CD8-positive, alpha-beta memory T cell (primary cell): Measurements from ENCODE around the gene RNASEH2A. TPM values are rescaled to one million over a fixed set of nuclear protein-coding genes. Genes with fewer than 3 reads are reported as not detected.

Experiments used
- CTCF ChIA-PET: fragments of 350-600 bp; sonication (Branson Sonifier 250); formaldehyde crosslinking; loops from one replicate; lab custom pipeline; 2021; ENCODE audit warnings: antibody characterized with exemption; lab: Charles Lee
- POLR2A ChIA-PET: fragments of 350-600 bp; sonication (Branson Sonifier 250); formaldehyde crosslinking; loops from one replicate; lab custom pipeline; 2021; ENCODE audit warnings: antibody characterized with exemption; lab: Charles Lee
- DNase-seq, 5 donors: peaks; one replicate each; pipeline versions ENCODE4 v3.0.0 to v3.0.0-alpha.2; 2020 to 2022; ENCODE audit warnings: mixed read lengths in 1 of 5
- H3K27ac ChIP-seq: one replicate; pipeline ENCODE4 v1.7.0; 2013; ENCODE audit warnings: low read depth, mild to moderate bottlenecking, low read length, moderate library complexity
- H3K27me3 ChIP-seq: 2 replicates; pipeline ENCODE4 v1.7.0; 2013; ENCODE audit warnings: low read length, mild to moderate bottlenecking; ENCODE audit not compliant: insufficient read depth, poor library complexity, severe bottlenecking
- H3K36me3 ChIP-seq: 2 replicates; pipeline ENCODE4 v1.7.0; 2013; ENCODE audit warnings: mild to moderate bottlenecking, low read length, moderate library complexity; ENCODE audit not compliant: insufficient read depth
- H3K4me1 ChIP-seq: 2 replicates; pipeline ENCODE4 v1.7.0; 2013; ENCODE audit warnings: mild to moderate bottlenecking, low read length, moderate library complexity; ENCODE audit not compliant: insufficient read depth
- H3K4me3 ChIP-seq: 2 replicates; pipeline ENCODE4 v1.7.0; 2013; ENCODE audit warnings: mild to moderate bottlenecking, low read length
- H3K9me3 ChIP-seq: 2 replicates; pipeline ENCODE4 v1.7.0; 2013; ENCODE audit warnings: mild to moderate bottlenecking, low read length
- H3K27ac Mint-ChIP-seq, 8 donors: one replicate each; pipeline ENCODE4 v1.8.0; 2020 to 2021; ENCODE audit warnings: mixed read lengths in 8 of 8, mild to moderate bottlenecking in 6 of 8, inconsistent platforms in 3 of 8, moderate library complexity in 3 of 8
- H3K27me3 Mint-ChIP-seq, 2 donors: one replicate each; pipeline ENCODE4 v1.8.0; 2020 to 2021; ENCODE audit warnings: mixed read lengths in 2 of 2, mild to moderate bottlenecking in 1 of 2, moderate library complexity in 1 of 2
- H3K36me3 Mint-ChIP-seq, 3 donors: one replicate each; pipeline ENCODE4 v1.8.0; 2020 to 2021; ENCODE audit warnings: mixed read lengths in 3 of 3, inconsistent platforms in 1 of 3, mild to moderate bottlenecking in 1 of 3
- H3K4me1 Mint-ChIP-seq, 3 donors: one replicate each; pipeline ENCODE4 v1.8.0; 2020 to 2021; ENCODE audit warnings: mixed read lengths in 3 of 3, inconsistent platforms in 1 of 3, mild to moderate bottlenecking in 1 of 3
- H3K4me3 Mint-ChIP-seq, 7 donors: one replicate each; pipeline ENCODE4 v1.8.0; 2020 to 2021; ENCODE audit warnings: mixed read lengths in 7 of 7, mild to moderate bottlenecking in 6 of 7, moderate library complexity in 4 of 7, inconsistent platforms in 2 of 7
- H3K9me3 Mint-ChIP-seq, 5 donors: one replicate each; pipeline ENCODE4 v1.8.0; 2020 to 2022; ENCODE audit warnings: mixed read lengths in 5 of 5, mild to moderate bottlenecking in 3 of 5, moderate library complexity in 2 of 5, inconsistent platforms in 1 of 5
- polyA plus RNA-seq: library from polyadenylated mRNA; unstranded; fragments of 300-500 nt; fragmentation: Illumina TruSeq; gene quantifications from one replicate; pipeline ENCODE4 v1.2.3, GENCODE V29; 2021
- total RNA-seq, 2 experiments: library from RNA; stranded (reverse); gene quantifications; one replicate each; pipeline ENCODE4 v1.2.3, GENCODE V29; 2021

Gene RNASEH2A
- total and polyA plus RNA-seq, 3 experiments from 2014 or later = 24.1 to 62.4 (median 51.5) TPM

- no peaks in the 10 kb centered on the region for H3K9me3 ChIP-seq
- no peaks in the 10 kb centered on the region for H3K36me3 ChIP-seq
- CTCF ChIA-PET = interaction anchor here (1.7 to 14.6 kb wide), 6 partner anchors 8 to 105 kb away, joined by 4 to 326 read pairs (median 46); partner anchors contain the start of genes HOOK2, JUNB, PRDX2 and THSD8
- no peak overlapping the region for H3K27ac ChIP-seq
- POLR2A ChIA-PET = interaction anchor here (0.8 kb wide), 1 partner anchor 26 kb away, joined by 3 read pairs; no protein-coding TSS in a partner anchor
- H3K4me1 ChIP-seq = no peaks in the 10 kb centered on the region
- no peaks in the 10 kb centered on the region for H3K27me3 ChIP-seq
- H3K27me3 Mint-ChIP-seq = no peaks in the 10 kb centered on the region
- peaks cover 0 to 1% (median 0%) of the 10 kb centered on the region in 3 donors for H3K36me3 Mint-ChIP-seq
- H3K4me3 Mint-ChIP-seq = no peak overlapping the region
- no peak for DNase-seq
- peaks cover 2 to 8% (median 7%) of the 10 kb centered on the region in 3 donors for H3K4me1 Mint-ChIP-seq
- H3K27ac Mint-ChIP-seq = peak overlapping the region in 2 of 8 donors; percentile 21 to 48
- no peak overlapping the region for H3K4me3 ChIP-seq
- H3K9me3 Mint-ChIP-seq = no peaks in the 10 kb centered on the region
Measured at GRCh38 chr19:12767666-12768065, 38.7 kb upstream of the RNASEH2A start.

GRCh38 chr19:12769689-12770088 is 36.7 kb upstream of the RNASEH2A start:
- Histone ChIP-seq H3K4me1 (peaks cover 3% of the 10 kb centered on the region), H3K4me3 (no peak overlapping the region), H3K27ac (no peak overlapping the region), H3K27me3 (no peaks in the 10 kb centered on the region), H3K36me3 (no peaks in the 10 kb centered on the region), H3K9me3 (no peaks in the 10 kb centered on the region)
- ChIA-PET POLR2A (no interaction called here), CTCF (interaction anchor here (0.7 to 16.3 kb wide), 6 partner anchors 9 to 80 kb away, joined by 3 to 483 read pairs (median 4); partner anchors contain the start of genes JUNB, PRDX2 and THSD8)
- DNase-seq = peak in 4 of 5 donors; percentile 40 to 72 (median 48)
- Mint-ChIP-seq H3K4me3 (peak overlapping the region in 2 of 7 donors; percentile 29 to 40), H3K27me3 (no peaks in the 10 kb centered on the region), H3K9me3 (no peaks in the 10 kb centered on the region), H3K27ac (peak overlapping the region in 1 of 8 donors; percentile 74), H3K4me1 (peaks cover 5 to 17% (median 7%) of the 10 kb centered on the region in 3 donors), H3K36me3 (peaks cover 0 to 1% (median 0%) of the 10 kb centered on the region in 3 donors)

GRCh38 chr19:12770922-12771321 is 35.5 kb upstream of the RNASEH2A start:
- H3K9me3 Mint-ChIP-seq = no peaks in the 10 kb centered on the region
- peaks cover 5 to 17% (median 7%) of the 10 kb centered on the region in 3 donors for H3K4me1 Mint-ChIP-seq
- H3K36me3 Mint-ChIP-seq = no peaks in the 10 kb centered on the region
- peaks cover 8% of the 10 kb centered on the region for H3K4me1 ChIP-seq
- CTCF ChIA-PET = interaction anchor here (0.7 to 16.3 kb wide), 3 partner anchors 10 to 26 kb away, joined by 3 to 483 read pairs (median 3); partner anchors contain the start of genes JUNB, PRDX2 and THSD8
- H3K27me3 ChIP-seq = no peaks in the 10 kb centered on the region
- no peak overlapping the region for H3K4me3 ChIP-seq
- POLR2A ChIA-PET = interaction anchor here (0.6 kb wide), 1 partner anchor 27 kb away, joined by 6 read pairs; no protein-coding TSS in a partner anchor
- no peak overlapping the region for H3K27ac Mint-ChIP-seq
- H3K4me3 Mint-ChIP-seq = no peak overlapping the region
- no peaks in the 10 kb centered on the region for H3K27me3 Mint-ChIP-seq
- H3K36me3 ChIP-seq = no peaks in the 10 kb centered on the region
- H3K27ac ChIP-seq = no peak overlapping the region
- no peak for DNase-seq
- H3K9me3 ChIP-seq = no peaks in the 10 kb centered on the region

DNA sequence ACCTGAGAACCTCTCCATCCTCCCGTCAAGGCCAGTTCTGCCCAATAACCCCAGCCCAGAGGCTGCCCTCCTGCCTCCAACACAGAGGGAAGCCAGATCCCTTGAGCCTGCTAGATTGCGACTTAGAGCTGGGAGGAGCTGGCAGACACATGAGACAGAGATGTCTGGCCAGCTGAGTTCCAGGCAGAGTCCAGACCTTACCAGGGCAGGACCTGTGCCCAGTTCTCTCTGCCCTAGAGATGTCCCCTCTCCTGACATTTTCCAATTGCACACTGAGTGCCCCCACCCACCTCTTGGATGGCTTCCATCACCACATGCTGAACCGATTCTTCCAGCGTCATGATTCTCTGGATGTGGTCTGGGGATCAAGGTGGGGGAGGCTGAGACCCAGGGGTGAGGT is 34.1 kb upstream of the RNASEH2A start:
- no peaks in the 10 kb centered on the region for H3K9me3 ChIP-seq
- Mint-ChIP-seq H3K27me3 (no peaks in the 10 kb centered on the region), H3K4me1 (peaks cover 6 to 16% (median 9%) of the 10 kb centered on the region in 3 donors), H3K27ac (no peak overlapping the region), H3K4me3 (no peak overlapping the region), H3K9me3 (no peaks in the 10 kb centered on the region), H3K36me3 (no peaks in the 10 kb centered on the region)
- H3K27ac ChIP-seq = no peak overlapping the region
- H3K4me3 ChIP-seq = no peak overlapping the region
- ChIA-PET POLR2A (interaction anchor here (1.0 kb wide), 1 partner anchor 21 kb away, joined by 3 read pairs; no protein-coding TSS in a partner anchor), CTCF (interaction anchor here (1.6 to 16.3 kb wide), 2 partner anchors 25 to 75 kb away, joined by 5 to 483 read pairs; partner anchors contain the start of genes JUNB, PRDX2 and THSD8)
- no peak for DNase-seq
- H3K36me3 ChIP-seq = no peaks in the 10 kb centered on the region
- H3K4me1 ChIP-seq = peaks cover 10% of the 10 kb centered on the region
- no peaks in the 10 kb centered on the region for H3K27me3 ChIP-seq

GRCh38 chr19:12773571-12773970 is 32.8 kb upstream of the RNASEH2A start:
- no peak for DNase-seq
- Histone ChIP-seq H3K4me3 (no peak overlapping the region), H3K27me3 (no peaks in the 10 kb centered on the region), H3K27ac (no peak overlapping the region), H3K4me1 (peaks cover 17% of the 10 kb centered on the region), H3K9me3 (no peaks in the 10 kb centered on the region), H3K36me3 (no peaks in the 10 kb centered on the region)
- POLR2A ChIA-PET = interaction anchor here (0.6 kb wide), 1 partner anchor 8 kb away, joined by 3 read pairs; no protein-coding TSS in a partner anchor
- no peaks in the 10 kb centered on the region for H3K9me3 Mint-ChIP-seq
- no peaks in the 10 kb centered on the region for H3K36me3 Mint-ChIP-seq
- CTCF ChIA-PET = interaction anchor here (0.5 to 16.3 kb wide), 6 partner anchors 9 to 253 kb away, joined by 3 to 483 read pairs (median 16); partner anchors contain the start of genes JUNB, PRDX2 and THSD8
- H3K27ac Mint-ChIP-seq = peak overlapping the region in 3 of 8 donors; percentile 3 to 53 (median 42)
- H3K4me1 Mint-ChIP-seq = peaks cover 15 to 28% (median 15%) of the 10 kb centered on the region in 3 donors
- H3K4me3 Mint-ChIP-seq = peak overlapping the region in 6 of 7 donors; percentile 7 to 67 (median 31)
- H3K27me3 Mint-ChIP-seq = no peaks in the 10 kb centered on the region

DNA sequence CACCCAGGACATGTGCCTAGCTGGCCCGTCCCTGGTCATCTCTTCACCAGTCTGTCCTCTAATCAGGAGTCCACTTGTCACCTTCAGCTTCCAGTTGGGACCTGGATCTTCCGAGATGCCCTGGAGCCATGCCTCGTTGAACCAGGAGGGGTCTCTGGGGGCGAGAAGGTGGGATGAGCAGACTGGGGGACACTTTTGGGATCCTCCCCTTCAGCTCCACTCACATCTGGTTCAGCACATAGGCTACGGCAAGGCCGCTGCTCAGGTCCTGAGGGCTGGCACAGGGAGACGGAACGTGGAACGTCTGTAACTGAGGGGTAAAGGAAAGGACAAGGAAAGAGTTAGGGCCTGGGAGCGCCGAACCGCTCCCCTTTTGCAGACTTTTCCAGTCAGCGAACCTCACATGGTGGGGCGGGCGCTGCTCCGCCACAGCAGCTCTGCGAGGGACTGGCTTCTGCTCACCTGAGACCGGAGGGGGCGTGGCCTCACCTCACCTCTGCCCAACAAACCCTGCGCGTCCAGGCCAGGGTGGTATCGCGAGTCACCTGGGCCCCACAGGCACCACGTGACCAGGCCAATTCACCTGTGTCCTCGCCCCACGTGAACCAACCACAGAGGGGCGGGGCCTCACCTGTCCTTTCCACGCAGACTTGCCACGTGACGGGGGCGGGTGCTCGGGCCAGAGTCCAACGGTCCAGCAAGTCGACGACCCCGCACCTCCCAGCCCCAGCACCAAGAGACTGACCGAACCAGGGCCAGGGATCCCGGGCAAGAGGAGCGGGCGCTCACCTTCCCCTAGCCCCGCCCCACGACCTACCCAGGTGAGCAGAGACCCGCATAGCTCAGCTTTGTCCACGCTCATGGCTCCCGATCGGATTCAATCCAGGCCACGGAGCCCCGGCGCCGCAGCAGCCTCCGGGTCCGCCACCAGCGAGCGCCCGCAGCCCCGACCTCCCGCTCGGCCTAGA is 31.5 kb upstream of the RNASEH2A start, which contains the start of gene HOOK2:
HOOK2 (minus strand) TSS at position 965 of the 968 bp plus-strand sequence; CDS start at position 862, 103 bp downstream.
- Mint-ChIP-seq H3K36me3 (no peaks in the 10 kb centered on the region), H3K9me3 (no peaks in the 10 kb centered on the region), H3K27ac (peak within 1 kb of the TSS; percentile 57 to 90 (median 76)), H3K4me3 (peak within 1 kb of the TSS; percentile 78 to 90 (median 80)), H3K27me3 (peaks cover 0 to 2% of the 10 kb centered on the region in 2 donors), H3K4me1 (peaks cover 22 to 37% (median 23%) of the 10 kb centered on the region in 3 donors)
- Histone ChIP-seq H3K27me3 (no peaks in the 10 kb centered on the region), H3K27ac (peak within 1 kb of the TSS; percentile 57), H3K36me3 (no peaks in the 10 kb centered on the region), H3K9me3 (no peaks in the 10 kb centered on the region), H3K4me3 (peak within 1 kb of the TSS; percentile 83), H3K4me1 (peaks cover 29% of the 10 kb centered on the region)
- ChIA-PET POLR2A (interaction anchor here (0.6 to 1.8 kb wide), 3 partner anchors 17 to 1063 kb away, joined by 4 to 10 read pairs (median 6); partner anchors contain the start of gene JUNB), CTCF (interaction anchor here (1.1 to 16.3 kb wide), 7 partner anchors 8 to 72 kb away, joined by 3 to 483 read pairs (median 7); partner anchors contain the start of genes JUNB, PRDX2 and THSD8)
- DNase-seq = peak in 2 of 5 donors; percentile 41 to 72
